Gastroesophageal sphincter (tissue), 3 donors: ENCODE measurements around the gene AK3.

Experiments used
- CTCF ChIP-seq, 4 experiments: fragments of 200-600 bp in 2 of 4; fragments of 450-650 bp in 2 of 4; sonication (generic) in 1 of 4; IDR thresholded peaks; one replicate each; pipeline ENCODE4 v1.5.1; 2017 to 2019; ENCODE audit warnings: antibody characterized with exemption in 4 of 4, mild to moderate bottlenecking in 2 of 4, moderate library complexity in 2 of 4
- EP300 ChIP-seq: sonication (generic); formaldehyde crosslinking; IDR thresholded peaks from one replicate; pipeline ENCODE4 v1.6.1; 2017; ENCODE audit warnings: antibody characterized with exemption, mild to moderate bottlenecking
- POLR2A ChIP-seq, 2 donors: fragments of 450-650 bp; IDR thresholded peaks; one replicate each; pipeline ENCODE4 v1.6.1; 2017; ENCODE audit warnings: antibody characterized with exemption in 2 of 2, mild to moderate bottlenecking in 2 of 2, moderate library complexity in 1 of 2
- POLR2AphosphoS5 ChIP-seq: sonication (generic); formaldehyde crosslinking; IDR thresholded peaks from one replicate; pipeline ENCODE4 v1.6.1; 2017; ENCODE audit warnings: antibody characterized with exemption

GRCh38 chr9:4781408-4781807 lies 40.4 kb upstream of the AK3 start:
- TF ChIP-seq CTCF (IDR thresholded peaks at IDR 0.05) (no peak), POLR2AphosphoS5 (no peak), EP300 (no peak), POLR2A (IDR thresholded peaks at IDR 0.05) (no peak)
